COLO829 (cell line): ENCODE data around the gene ACAA1.
"Not testable (repeated sequence)": the region's sequence is repeated elsewhere in the genome, so short reads cannot be mapped to it uniquely, and the experiment has no call there.

ENCODE experiments used
- DNase-seq: peaks from one replicate; pipeline ENCODE4 v3.0.0; 2012; ENCODE audit warnings: low spot score

Gene ACAA1

DNA sequence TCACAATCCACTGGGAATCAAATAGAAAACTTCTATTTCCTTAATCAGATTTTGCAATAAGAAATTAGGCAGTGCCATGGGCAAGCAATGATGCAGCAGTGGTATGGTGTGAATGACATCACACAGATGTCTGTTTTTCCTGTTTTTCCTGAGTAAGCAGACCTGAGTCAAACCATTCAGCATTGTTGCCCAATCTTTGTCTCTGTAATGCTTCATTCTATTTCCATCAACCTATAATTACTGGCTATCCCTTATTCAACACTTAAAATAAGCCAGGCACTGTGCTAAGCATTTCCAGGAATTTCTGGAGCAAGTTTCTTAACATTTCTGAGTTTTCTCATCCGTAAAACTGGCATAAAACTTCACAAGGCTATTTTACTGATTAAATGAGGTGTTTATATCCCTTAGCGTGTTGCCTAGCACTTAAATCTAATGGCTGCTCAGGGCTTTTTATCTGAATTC is 17.1 kb upstream of the ACAA1 start:
- no peak for DNase-seq

DNA sequence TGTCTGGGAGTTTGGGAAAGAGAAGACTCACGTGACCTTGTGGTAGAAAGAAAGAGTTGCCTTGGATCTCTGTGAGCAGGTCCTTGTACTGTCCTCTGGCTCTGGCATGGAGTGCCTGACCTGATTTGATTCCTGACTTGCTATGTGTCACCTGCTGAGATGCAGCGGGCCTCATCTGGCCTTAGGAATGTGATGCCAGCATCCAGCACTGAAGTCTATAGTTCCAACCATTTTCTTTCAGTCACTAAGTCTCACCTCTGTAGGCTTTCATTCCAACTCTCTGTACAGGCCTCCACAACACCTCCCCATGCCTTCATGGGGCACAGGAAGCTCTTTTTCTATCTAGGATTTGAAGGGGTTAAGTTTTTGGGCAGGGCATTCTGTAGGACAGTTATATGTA is 16.3 kb upstream of the ACAA1 start:
- no peak for DNase-seq

DNA sequence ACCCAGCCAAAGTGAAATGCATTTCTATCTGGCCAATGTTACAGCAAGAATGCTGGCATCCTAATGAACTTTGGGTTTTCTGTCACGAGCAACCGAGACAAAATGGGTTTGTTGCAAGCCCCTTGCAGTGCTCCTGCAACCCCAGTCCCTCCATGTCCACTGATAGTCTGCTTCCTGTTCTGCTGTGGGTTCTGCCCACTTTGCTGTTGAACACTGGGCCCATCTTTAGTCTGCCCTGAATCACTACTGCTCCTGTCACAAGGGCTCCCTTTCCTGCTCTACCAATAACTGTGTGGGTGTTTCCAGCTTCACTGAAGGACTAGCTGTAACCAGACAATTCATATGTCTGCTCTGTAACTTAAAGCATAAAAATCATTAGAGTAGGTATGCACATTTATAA is 15.7 kb upstream of the ACAA1 start:
- DNase-seq, result no peak

DNA sequence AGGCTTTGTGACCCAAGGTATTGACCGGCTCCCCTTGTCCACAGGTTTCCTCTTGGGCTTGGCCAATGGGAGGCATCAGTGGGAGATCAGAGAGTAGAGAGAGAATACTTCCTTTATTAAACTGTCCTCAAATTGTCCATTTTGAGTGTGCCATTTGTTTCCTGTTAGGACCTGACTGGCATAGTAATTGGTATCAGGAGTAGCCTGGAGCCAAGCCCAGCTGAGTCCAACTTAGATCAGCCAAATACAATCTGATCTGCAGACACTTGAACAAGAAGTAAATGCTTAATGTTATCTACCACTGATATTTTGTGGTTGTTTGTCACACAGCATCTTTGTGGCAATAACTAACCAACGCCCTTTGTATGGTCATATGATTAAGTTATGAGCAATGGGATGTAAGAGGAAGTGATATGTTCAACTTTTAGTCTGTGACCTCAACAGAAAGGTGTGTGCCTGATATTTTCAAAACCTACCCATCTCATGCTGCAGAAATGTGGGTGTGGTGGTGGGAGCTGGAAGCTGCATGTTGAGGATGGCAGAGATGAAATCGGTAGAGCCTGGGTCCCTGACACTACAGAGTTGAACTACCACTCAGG is 14.8 kb upstream of the ACAA1 start:
- no peak for DNase-seq

DNA sequence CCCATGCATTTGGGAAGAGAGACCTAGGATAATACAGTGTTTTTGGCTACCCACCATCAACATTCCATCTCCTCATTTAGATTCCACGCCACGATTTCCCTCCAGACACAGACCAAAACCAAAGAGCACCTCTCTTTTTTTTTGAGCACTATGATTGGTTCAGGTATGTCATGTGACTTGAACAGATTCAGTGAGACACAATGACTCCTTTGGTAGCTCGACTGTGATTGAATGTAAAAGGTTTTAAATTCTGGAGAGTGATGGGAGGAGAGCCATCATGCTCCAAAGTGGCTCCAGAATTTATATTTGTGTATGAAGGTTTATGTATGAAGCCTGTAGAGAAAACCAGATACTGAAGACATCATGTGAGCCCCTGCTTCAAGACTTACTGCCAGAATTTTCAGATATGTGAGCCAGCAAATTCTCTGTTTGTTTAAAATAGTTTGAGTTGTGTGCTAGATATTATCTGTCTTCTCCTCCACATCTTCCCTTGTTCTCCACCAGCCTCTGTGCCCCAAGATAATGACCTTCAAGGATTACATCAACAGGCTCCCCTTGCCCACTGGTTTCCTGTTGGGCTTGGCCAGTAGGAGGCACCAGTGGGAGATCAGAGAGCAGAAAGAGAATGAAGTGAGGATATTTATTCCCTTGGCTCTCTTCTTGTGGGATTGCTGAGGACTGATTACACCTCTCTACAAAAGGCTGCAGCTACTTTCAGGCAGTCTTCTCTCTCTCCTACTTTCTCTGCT is 14.0 kb upstream of the ACAA1 start:
- DNase-seq, result no peak

DNA sequence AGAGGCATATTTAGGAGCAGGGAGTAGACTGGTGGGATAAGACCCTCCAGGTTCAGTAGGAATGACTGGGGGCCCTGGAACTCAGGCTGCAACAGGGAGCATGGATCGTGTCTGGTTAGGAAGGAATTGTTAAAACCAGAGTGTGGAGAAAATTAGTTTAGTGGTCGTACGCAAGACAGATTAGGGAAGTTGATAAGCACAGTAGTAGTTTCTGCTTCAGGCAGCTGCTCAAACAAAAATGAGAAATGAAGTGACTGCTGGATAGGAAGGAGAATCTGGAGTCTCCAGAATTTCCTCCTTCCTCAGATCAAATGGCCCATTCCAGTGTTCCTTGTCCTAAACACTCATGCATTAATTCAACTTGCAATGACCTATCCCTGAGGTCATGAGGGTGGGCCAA is 12.8 kb upstream of the ACAA1 start:
- DNase-seq, result no peak

DNA sequence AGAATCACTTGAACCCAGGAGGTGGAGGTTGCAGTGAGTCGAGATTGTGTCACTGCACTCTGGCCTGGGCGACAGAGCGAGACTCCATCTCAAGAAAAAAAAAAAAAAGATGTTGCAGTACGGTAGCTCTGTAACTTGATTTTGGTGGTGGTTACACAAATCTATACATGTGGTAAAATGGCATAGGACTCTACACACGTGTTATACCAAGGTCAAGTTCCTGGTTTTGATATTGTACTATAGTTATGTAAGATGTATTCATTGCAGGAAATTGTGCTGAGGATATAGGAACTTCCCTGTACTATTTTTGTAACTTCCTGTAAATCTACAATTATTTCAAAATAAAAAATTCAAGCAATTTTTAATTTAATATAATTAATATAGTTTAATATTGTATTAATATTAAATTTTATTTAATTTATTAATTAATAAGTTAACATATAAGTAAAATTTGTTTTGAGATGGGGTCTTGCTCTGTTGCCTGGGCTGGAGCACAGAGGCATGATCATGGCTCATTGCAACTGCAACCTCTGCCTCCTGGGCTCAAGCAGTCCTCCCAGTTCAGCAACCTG is 11.5 kb upstream of the ACAA1 start:
- DNase-seq, result no peak

DNA sequence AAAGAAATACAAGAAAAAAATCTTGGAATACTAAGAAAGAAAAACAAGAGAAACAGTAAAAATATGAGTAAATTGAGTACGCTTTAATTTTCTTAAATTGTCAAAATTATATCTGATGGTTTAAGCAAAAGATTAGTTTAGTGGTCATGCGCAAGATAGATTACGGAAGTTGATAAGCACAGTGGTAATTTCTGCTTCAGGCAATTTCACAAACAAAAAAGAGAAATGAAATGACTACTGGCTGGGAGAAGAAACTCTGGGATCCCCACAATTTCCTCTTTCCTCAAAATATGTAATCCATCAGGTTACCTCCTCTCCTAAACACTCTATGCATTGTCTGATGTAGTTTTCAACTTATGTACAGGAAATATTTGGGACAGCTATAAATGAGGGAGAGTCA is 10.5 kb upstream of the ACAA1 start:
- no peak for DNase-seq

DNA sequence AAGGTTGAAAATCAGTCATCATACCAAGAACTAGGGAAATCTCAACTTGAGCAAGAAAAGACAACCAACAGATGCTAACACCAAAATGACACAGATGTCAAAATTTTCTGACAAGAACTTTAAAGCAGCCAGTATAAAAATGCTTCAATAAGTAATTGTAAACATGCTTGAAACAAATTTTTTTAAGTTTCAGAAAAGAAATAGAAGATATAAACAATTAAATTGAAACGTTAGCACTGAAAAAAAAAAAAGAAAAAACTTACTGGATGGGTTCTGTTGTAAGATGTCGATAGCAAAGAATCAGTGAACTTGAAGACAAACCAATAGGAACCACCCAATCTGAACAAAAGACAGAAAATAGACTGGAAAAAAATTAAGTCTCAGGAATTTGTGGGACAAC is 9.6 kb upstream of the ACAA1 start:
- DNase-seq, result no peak

DNA sequence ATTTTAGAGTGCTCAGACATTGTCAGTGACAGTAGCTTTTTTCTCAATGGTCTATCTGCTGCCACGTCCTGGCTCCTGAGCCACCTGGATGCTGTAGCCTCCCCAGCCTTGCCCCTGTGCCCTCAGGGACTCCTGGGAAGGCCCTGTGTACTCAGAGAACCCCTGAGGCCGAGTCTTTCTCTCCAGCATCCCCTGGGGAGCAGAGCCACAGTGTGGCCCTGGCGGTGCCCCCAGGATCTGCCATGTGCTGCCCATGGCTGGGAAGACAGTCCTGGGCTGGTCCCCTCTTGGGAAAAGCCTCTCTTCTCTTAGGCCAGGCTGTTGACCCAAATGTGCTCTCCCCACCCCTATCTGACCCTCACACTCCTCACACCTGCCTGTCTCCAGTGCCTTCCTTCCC is 6.6 kb upstream of the ACAA1 start:
- no peak for DNase-seq

DNA sequence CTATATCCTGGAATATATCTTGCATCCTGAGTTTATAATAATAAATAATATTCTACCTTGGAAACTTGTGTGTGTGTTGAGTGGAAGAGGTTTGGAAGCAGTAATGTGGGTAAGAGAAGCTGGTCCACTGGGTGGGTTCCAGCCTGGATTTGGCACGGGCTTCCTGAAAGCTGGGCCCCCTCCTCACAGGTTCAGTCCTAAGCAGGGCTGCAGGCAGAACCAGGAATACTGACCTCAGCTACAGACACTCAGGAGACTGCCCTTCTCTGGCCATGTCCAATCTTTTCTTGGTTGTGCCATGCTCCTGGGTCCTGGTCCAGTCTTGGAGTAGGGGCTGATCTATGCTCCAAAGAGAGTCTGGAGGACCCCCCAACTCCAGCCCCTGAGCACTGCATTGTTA is 6.0 kb upstream of the ACAA1 start:
- no peak for DNase-seq

DNA sequence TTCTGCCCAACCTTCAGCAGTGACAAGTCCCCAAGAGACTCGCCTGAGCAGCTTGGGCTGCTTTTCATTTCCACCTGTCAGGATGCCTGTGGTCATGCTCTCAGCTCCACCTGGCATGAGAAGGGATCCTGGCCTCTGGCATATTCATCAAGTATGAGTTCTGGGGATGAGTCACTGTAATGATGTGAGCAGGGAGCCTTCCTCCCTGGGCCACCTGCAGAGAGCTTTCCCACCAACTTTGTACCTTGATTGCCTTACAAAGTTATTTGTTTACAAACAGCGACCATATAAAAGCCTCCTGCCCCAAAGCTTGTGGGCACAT is 5.0 kb upstream of the ACAA1 start:
- no peak for DNase-seq

DNA sequence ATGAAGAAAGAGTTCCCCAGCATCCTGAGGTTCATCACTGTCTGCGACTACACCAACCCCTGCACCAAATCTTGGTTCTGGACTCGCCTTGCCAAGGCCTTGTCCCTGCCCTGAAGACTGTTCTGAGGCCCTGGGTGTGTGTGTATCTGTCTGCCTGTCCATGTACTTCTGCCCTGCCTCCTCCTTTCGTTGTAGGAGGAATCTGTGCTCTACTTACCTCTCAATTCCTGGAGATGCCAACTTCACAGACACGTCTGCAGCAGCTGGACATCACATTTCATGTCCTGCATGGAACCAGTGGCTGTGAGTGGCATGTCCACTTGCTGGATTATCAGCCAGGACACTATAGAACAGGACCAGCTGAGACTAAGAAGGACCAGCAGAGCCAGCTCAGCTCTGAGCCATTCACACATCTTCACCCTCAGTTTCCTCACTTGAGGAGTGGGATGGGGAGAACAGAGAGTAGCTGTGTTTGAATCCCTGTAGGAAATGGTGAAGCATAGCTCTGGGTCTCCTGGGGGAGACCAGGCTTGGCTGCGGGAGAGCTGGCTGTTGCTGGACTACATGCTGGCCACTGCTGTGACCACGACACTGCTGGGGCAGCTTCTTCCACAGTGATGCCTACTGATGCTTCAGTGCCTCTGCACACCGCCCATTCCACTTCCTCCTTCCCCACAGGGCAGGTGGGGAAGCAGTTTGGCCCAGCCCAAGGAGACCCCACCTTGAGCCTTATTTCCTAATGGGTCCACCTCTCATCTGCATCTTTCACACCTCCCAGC is 4.4 kb upstream of the ACAA1 start:
- DNase-seq, result no peak

DNA sequence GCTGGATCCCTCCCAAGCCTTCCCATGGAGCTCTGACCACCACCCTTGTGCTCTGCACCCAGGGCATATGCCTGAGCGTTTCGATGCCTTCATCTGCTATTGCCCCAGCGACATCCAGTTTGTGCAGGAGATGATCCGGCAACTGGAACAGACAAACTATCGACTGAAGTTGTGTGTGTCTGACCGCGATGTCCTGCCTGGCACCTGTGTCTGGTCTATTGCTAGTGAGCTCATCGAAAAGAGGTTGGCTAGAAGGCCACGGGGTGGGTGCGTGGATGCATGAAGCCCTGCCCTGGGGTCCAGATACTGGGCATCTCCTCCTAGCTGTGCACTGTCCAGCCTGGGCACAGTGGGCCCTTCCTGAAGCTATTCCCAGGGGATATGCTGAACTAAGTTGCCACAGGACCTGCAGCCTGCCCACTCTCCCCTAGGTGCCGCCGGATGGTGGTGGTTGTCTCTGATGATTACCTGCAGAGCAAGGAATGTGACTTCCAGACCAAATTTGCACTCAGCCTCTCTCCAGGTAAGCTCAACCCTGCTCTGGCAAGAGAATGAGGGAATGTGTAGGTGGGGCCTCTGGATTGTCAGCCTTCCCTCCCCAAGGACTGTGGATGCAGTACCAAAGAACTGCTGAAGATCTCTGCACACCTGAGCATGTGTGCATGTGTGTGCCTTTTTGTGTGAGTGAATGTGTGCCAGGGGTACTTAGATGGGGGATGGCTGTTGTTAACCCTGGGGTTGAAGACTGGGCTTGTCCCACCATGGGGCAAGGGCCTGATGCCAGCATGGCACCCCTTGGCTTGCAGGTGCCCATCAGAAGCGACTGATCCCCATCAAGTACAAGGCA is 3.6 kb upstream of the ACAA1 start:
- DNase-seq, result no peak

DNA sequence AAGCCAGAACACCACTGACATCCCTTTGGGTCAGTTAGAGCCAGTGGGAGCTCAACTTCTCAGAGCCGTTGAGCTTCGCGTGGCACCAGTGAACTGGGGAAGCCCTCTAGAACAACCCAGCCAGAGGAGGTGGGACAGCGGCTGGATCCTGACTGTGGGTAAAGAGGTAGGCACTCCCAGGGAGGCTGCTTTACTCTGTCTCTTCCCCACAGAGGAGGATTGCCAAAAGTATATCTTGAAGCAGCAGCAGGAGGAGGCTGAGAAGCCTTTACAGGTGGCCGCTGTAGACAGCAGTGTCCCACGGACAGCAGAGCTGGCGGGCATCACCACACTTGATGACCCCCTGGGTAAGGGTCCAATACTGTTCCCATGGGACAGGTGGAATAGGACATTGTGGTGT is 2.7 kb upstream of the ACAA1 start:
- DNase-seq, result no peak

DNA sequence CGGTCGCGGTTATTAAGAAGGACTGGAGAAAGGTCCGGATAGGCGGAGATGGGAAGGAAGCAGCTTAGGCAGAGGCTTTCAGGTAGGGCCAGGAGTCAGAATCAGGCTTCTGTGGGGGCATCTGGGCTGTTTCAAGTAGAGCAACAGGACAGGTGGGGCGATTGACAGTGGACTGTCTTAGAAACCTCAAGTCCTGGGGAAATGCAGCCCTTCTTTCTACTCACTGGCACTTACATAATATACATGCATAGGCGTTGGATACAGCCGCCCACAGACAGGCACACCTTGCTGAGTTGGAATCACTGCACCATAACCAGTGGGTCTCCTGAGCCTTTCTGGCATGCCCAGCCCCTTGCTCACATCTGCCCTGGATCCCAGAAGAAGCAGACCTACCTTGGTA is 2.3 kb upstream of the ACAA1 start:
- no peak for DNase-seq

DNA sequence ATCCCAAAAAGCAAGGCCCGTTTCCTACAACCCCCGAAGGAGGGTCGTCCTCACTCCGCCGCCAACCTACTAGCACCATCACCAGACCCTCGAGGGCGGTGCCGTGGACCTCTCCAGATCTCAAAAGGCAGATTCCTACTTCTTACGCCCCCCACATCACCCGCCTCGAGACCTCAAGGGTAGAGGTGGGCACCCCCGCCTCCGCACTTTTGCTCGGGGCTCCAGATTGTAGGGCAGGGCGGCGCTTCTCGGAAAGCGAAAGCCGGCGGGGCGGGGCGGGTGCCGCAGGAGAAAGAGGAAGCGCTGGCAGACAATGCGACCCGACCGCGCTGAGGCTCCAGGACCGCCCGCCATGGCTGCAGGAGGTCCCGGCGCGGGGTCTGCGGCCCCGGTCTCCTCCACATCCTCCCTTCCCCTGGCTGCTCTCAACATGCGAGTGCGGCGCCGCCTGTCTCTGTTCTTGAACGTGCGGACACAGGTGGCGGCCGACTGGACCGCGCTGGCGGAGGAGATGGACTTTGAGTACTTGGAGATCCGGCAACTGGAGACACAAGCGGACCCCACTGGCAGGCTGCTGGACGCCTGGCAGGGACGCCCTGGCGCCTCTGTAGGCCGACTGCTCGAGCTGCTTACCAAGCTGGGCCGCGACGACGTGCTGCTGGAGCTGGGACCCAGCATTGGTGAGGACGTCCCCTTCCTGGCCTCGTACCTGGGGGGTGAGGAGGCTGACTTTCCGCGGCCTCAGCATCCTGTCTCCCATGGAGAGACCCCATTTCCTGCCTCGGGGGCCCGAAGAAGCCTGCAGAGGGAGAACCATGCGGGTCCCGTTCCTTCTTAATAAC is 1.6 kb upstream of the ACAA1 start, which contains the start of gene MYD88:
Gene MYD88, plus strand, starts transcription at position 313 of the 842 bp plus-strand sequence. Its CDS starts 40 bp downstream, at position 353.
- peak; percentile 53 for DNase-seq

DNA sequence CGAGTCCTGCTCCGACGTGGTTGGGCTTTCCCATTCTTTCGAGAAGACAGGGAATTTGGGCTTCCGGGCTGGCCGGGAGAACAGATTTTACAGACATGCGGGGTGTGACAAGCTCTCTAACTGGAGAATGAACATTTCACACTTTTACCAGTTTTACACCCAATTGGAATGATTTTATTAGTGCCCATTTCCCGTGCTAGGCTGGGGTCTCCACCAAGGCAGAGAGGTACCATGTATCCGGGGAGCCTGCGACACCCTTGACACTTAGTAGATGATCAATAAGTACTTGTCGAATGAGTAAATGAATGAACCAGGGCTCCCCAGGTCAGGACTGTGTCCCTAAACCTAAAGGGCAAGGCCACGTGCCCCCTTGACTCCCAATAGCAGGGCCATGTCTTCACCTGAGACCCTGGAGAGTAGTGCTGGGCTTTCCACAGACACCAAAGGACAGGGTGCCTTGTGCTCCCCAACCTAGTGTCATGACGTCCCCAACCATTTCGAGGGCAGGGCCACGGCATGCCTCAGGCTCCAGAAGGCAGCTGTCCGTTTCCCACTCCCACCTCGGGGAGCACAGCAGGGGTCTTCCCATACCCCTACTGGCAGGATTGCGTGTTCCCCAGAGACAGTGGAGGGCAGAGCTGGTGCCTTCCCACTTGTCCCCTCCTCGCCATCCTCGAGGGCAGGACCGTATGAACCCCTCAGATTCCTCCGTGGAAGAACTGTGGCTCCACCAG is 855 bp upstream of the ACAA1 start:
- peak; percentile 51 for DNase-seq

DNA sequence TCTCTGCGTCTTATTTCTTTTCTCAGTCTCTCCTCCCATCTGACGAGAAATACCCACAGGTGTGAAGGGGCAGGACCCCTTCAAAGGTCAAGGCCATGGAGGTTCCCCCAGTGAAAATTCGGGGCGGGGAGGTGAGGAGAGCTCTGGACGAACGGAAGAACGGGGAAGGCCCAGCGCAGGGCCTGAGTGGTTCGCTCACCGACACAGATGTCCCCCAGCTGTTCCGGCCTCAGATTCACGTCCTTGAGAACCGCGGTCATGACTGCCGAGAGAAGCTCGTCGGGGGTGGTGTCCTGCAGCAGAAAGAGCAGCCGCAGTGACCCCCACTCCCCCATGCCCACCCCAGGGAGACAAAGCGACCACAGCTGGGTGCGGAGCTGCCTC is 542 bp downstream of the ACAA1 start:
- no peak for DNase-seq

DNA sequence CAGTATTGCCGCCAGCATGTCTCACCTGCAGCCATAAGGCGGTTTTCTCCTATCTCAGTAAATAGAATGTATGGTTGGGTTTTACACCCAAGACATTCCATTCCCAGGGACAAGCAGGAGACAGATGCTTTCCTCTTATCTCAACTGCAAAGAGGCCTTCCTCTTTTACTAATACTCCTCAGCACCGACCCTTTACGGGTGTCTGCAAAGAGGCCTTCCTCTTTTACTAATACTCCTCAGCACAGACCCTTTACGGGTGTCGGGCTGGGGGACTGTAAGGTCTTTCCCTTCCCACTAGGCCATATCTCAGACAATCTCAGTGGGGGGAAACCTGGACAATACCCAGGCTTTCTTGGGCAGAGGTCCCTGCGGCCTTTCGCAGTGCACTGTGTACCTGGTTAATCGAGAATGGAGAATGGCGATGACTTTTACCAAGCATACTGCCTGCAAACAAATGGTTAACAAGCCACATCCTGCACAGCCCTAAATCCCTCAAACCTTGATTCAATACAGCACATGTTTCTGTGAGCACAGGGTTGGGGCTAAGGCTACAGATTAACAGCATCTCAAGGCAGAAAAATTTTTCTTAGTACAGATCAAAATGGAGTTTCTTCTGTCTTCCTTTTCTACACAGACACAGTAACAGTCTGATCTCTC is 1.2 kb downstream of the ACAA1 start:
- DNase-seq, result not testable (repeated sequence)
